ENCODE measurements around the gene DPM2.

Gene DPM2

DNA sequence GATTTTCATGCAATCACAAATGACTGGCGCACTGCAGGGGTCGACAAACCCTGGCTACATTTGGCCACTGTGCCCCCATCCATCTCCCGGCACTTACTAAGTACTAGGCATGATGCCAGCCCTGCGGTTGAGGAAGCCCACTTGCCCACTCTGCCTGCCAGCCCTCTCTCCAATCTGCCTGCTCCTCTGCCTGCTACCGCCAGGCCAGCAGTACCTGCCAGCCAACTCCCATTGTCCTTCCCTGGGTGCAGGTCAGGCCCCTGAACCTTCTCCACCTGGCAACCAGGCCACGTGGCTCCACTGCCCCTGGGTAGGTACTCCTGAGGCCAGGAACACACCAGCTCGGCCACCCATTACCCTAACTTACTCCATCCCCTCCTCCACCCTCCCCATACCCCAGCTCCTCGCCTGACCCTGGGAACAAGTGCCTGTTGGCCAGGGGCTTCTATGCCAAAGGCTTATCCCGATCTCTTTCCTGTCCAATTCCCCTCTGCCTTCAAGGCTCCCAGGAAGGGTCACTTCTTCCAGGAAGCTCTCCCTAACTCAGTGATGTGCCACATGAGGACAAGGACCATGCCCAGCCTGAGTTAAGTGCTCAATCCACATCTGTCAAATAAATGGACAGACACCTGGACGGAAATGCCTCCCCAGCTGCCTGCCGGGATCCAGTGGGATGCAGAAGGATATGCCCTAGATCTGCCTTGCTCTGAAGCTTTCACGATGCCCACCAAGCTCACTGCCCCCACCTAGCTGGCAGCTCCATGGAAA lies 36.5 kb upstream of the DPM2 start:
- FAIRE-seq (no peak), DNase-seq (ENCODE audit: extremely low spot score, insufficient read length, low read depth) (no peak)

DNA sequence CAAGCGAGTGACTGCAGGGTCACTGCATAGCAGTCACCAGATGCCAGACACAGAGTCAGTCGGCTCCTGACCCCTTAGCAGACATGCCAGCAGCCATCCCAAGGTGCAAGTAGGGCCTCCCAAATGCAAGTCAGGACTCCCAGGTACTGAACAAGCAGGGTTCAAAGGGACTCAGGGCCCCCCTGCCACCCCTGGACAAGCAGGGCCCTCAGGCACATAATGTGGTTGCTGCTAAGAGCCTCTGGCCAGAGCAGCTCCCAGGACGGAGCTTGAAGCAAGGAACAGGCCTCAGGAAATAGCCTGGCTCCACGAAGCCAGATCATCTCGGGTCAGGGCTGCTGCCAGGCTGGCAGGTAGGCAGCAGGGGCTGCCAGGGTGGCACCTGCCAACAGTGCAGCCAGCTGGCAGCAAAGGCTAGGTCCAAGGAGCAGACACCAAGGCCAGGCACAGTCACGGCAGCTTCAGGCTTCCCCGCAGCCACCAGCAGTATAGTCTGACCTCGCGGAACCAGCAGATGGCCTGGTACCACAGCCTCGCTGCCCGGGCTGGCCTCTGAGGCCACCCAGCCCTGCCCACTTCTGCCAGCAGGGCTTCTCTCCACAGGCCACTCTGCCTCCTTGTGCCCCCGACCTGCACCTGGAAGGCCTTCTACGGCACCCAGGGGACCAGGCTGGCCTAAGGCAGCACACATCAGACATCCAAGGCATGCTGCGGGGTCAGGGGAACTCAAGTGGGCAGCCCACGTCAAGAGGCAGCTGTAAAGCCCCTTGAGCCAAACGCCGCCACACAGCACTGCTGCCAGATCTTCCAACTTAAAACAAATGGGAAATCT lies 35.7 kb upstream of the DPM2 start:
- FAIRE-seq = no peak

DNA sequence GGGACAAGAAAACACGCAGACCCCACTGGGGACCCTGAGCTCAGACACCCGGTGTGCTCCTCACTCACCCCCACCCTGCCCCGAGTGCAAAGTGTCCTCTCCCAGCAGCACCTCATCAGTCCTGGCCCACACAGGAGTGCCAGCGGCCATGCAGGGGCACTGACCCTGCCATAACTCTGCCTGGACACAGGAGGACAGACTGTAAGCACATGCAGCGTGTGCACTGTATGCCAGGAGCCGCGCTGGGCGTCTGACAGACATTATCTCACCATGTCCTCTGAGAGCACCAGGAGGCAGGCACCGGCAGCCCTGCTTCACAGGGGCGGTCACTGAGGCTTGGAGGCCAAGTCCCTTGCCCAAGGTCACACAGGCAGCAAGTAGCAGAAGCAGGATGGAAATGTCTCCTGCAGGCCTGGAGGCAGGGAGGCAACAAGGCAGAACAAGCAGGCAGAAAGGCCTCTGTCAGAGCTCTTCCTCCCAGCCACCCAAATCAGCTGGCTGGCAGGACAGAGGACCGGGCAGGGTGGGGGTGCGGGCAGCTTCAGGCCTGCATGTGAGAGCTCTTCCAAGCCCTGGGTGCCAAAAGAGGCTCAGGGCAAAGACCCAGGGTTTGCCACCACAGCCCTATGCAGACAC lies 34.7 kb upstream of the DPM2 start:
- FAIRE-seq (no peak), DNase-seq (ENCODE audit: extremely low spot score, insufficient read length, low read depth) (no peak)

More for the DNA sequence above, 35.7 kb upstream of the DPM2 start:
- DNase-seq (ENCODE audit: extremely low spot score, insufficient read length, low read depth) = no peak

DNA sequence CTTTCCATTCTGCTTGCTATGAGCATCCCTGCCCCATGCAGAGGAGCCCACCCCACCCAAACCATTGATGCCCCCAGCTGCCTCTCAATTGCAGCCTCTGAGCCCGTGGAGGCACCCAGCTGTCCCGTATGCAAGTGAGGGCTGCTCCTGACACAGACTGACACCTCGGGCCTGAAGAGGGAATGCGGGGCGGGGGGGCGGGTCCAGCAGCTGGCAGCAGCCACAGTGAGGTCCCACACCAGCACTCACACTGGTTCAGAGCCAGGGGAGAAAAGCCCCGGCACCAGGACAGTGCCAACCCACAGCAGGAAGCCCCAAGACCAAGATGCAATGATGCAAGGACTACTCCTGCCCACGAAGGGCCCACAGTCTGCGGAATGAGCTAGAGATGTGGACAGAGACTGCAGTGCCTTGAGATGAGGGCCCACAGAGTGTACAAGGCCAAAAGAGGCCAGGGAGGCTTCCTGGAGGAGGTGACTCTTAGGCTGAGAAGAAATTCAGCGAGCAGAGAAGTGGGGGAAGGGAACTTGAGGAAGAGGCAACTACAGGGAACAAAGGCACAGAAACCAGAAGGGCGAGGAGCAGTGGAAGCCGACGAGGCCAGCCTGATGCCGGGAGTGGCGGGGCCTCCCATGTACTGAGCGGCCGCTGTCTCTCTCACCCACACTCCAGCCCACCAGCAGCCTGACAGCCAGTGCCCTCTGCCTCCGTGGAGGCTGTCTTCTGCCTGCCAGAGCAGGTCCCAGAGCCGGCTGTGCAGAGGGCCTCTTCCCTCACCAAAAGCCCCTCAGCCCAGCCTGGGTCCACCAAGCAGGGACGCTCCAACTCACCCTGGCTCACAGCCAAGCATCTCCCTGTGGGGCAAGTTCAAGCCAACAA lies 33.9 kb upstream of the DPM2 start:
- no peak for FAIRE-seq
- DNase-seq (ENCODE audit: extremely low spot score, insufficient read length, low read depth) = no peak

DNA sequence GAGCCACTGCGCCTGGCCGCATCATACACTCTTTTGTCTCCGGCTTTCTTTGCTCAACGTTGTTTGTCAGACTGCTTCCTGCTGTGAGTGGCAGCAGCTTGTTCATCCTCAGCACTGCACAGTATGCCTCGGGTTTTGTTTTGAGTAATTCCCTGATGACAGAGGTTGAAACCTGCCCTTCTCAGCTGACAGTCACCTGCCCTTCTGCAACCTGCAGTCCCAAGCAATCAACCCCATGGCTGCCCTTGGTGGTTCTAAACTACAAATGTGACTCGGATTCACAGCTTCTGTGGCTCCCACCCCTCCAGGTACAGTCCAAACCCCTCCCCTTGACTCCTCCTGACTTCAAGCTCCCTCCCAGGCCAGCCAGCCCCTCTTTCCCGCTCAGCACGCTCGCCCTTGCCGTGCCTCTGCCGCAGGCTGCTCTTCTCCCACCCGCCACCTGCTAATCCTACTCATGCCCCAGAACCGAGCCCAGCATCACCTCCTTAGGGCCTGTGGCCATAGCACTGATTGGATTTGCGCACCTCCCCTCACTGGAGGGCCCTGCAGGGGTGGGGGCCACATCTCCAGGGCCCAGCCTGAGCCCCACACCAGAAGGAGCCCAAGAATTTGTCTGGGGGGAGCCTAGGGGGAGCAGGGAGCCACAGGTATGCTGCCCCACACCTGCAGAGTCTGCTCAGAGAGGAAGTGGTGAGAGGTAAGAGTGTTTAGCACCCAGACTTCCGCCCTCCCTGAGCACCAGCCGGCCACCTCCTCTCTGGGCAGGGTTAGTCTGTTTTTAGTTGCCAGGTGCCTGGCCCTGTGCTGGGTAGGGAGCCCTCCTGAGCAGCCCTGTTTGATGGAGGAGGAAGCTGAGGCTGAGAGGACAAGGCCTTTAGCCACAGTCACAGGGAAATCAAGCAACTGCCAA lies 33.0 kb upstream of the DPM2 start:
- peak; percentile 82 for DNase-seq (ENCODE audit: extremely low spot score, insufficient read length, low read depth)
- peak; percentile 99 for FAIRE-seq

DNA sequence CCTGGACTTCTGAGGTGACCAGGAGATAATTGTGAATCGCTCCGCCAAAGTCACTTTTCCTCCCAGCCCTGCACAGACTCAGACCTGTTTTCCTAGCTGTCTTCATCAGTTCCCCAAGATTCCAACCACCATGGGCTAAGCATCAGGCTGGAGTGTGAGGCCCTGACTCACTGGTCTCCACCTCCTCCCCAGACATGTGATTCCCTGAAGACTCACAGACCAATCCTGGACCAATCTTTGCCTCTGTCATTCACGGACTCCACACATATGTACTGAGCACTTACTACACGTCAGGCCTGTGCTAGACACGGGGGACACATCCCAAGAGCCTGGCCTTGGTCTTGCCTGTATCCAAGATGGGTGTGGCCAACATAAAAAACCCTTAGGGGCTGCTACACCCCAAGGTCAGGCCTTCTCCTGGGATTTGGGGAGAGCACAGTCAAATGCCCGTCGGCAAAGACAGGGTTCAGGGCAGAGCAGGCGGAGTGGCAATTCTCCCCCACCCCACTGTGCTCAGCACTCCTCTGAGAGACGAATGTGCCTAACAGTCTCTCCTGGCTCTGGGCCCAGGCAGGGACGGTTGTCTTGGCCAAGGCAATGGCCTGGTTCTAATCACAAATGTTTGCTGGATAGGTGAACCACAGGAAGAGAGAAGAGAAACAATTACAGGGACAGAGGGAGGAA lies 31.2 kb upstream of the DPM2 start:
- DNase-seq (ENCODE audit: extremely low spot score, insufficient read length, low read depth) (no peak), FAIRE-seq (no peak)

DNA sequence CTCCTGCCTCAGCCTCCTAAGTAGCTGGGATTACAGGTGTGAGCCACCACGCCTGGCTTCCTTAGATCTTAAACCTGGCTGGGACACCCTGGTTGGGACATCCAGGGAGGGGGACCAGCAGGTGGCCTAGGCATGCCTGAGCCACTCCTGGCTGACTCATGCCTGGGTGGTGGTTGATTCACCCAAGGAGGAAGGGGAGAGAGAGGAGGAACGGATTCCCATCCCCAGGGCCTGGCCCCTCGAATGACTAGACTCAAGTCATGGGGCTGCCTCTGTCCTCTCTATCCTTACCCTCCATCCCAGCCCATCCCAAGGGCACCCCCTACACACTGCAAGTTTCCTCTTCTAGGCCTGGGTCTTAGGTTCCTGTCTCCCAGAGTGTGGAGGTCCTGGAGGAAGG lies 30.4 kb upstream of the DPM2 start:
- FAIRE-seq = no peak
- no peak for DNase-seq (ENCODE audit: extremely low spot score, insufficient read length, low read depth)

DNA sequence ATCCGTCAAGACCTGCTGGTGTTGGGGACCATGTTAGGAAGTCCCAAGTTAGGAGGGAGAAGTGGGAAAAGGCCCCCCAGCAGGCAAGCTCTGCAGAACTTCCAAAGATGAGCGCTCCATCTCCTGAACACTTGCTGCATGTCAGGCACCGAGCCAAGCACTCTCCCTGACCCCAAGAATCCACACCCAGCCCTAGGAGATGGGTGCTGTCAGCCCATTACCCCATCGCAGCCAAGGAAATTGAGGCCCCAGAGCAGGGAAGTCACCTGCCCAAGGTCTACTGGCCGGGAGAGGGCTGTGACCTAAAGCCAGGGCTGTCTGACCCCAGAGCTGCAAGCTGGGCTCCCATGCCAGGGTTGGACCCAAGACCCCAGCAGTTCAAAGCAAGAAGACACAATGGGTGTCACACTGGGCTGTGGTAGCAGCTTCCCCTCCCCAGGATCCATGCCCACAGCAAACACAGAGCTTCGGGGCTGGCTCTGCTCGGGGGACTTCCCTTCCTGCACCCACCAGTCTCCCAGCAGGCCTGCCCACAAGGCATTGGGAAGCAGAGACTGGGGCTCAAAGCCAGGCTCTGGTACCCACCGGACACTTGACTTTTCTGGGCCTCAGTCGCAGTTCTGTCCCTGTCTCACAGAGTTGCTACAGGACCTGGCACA lies 29.6 kb upstream of the DPM2 start:
- no peak for DNase-seq (ENCODE audit: extremely low spot score, insufficient read length, low read depth)
- no peak for FAIRE-seq

DNA sequence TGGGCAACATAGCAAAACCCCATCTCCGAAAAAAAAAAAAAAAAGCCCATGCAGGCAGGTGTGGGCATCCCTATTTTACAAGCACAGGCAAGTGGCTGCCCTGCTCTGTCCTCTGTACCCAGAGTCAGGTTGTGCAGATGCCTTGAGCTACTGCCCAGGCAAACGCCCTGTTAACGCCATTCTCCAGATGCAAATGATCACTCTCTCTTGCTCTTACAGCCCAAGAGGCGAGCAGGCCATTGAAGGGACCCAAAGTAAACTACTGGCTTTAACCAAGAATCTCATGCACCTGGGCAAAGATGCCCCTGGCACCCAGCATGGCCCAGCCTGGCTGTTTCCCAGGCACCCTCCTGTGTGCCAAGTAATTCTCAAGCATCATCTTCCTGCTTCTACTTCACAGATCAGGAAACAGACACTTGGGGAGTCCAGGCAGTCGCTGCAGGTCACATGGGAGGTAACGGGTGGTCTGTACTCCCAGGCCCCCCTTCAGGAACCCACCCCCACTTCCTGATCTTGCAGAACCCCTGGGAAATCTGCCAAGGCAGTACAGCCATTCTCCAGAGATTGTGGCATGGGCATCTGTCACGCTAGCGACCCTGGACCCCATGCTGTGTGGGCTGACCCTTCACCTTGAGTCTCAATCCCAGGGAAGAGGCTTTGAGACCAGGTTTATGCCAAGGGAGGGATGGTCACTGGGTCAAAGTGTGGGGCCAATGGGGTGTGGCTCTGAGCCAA lies 28.9 kb upstream of the DPM2 start:
- DNase-seq (ENCODE audit: extremely low spot score, insufficient read length, low read depth) = no peak
- no peak for FAIRE-seq

DNA sequence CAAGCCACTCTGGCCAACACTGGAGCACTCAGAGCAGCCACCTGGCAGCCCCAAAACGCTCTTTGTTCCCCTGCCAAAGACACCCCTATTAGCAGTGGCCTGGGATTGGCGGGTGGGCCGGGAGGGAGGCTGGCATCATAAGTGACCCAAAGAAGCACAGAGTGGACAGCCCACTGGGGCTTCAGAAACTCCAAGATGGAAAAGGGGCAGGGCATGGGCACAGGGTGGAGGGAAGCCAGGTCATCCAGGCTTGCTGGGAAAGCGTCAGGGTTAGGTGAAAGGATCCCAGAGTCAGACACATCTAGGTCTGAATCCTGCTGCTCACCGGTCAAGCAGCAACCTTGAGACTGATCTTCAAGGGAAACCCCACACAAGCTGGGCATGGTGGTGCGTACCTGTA lies 28.3 kb upstream of the DPM2 start:
- DNase-seq (ENCODE audit: extremely low spot score, insufficient read length, low read depth) (no peak), FAIRE-seq (no peak)

DNA sequence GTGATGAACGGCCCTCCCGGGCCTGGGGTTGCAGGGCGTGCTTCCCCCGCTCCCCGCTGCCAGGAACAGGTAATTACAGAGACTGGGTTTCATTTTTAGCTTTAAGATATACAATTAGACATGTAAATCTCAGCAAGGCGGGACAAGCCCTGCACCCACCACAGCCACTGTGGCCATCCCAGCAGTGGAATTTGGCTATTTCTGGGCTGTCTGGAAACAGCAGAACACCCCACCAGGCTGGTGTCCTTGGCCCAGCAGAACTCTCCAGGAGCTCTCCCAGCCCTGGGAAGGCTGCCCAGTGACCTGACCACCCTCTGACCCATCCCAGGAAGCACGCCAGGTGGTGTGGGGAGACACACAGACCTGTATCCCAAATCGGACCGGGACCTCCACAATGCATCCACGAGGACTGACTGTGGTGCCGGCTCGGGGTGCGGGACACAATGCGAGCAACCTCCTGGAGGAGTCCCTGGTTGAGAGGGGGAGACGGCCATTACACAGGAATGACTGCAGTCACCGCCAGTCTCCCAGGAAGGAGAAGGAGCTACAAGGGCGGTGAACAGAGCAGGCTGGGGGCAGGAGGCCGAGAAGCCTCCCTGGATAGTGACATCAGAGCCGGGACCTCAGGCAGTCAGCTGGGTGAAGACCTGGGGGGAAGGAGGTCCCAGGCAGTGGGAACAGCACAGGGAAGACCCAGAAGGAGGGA lies 25.9 kb upstream of the DPM2 start:
- FAIRE-seq (no peak), DNase-seq (ENCODE audit: extremely low spot score, insufficient read length, low read depth) (no peak)

DNA sequence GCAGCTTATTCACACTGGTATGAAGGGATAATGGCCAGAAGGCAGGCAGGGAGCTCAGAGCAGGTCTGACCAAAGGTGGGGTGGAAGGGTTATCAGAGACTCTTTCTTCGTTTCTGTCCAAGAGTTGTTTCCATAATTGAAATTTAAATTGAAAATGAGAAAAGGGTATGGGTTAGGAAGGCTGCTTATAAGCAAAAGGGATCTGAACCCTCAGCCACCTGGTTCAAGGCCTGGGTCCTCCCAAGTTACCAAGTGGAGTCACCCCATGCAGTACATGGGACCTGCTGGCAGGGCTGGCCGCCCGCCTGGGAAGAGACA lies 25.3 kb upstream of the DPM2 start:
- no peak for DNase-seq (ENCODE audit: extremely low spot score, insufficient read length, low read depth)

DNA sequence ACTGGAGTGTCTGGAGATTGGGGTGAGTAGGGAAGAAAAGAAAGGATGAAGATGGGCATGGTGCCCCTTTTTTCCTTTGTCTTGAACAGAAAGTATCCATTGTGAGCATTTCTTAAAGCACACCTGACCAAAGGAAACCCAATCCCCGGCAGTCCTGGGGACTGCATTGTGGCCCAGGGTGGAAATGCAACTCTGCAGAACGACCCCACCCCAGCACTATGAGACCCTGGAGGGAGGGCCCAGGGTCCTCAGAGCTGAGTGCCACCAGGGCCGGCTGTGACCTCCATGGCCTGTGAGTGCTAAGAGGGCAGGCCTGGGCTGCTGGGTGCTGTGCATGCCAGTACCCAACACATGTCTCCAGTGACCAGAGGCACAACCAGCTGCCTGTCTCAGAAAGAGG lies 24.6 kb upstream of the DPM2 start:
- DNase-seq (ENCODE audit: extremely low spot score, insufficient read length, low read depth) (no peak), FAIRE-seq (no peak)

More for the DNA sequence above, 25.3 kb upstream of the DPM2 start:
- FAIRE-seq = no peak

DNA sequence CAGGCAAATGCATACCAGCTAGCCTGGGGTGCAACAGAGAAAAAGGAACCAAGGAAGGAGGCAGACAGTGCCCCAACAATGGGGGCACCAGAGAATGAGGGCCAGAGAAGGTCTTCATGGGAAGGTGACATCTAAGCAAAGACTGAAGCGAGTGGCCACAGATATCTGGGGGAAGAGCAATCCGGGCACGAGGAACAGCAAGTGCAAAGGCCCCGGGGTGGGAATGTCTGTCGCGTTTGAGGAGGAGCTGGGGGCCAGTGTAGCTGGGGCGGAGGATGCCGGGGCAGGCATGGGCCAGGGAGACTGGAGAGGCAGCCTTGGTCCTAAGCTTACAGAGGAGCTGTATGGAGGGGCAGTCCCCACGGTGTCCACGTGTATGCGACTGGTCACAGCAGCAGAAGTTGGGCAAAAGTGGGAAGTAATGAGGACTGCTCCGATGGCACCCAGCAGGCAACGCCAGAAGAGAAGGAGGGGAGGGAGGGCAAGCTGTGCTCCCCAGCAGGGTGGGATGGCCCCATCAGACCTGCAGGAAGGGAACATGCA lies 24.0 kb upstream of the DPM2 start:
- DNase-seq (ENCODE audit: extremely low spot score, insufficient read length, low read depth) = no peak

DNA sequence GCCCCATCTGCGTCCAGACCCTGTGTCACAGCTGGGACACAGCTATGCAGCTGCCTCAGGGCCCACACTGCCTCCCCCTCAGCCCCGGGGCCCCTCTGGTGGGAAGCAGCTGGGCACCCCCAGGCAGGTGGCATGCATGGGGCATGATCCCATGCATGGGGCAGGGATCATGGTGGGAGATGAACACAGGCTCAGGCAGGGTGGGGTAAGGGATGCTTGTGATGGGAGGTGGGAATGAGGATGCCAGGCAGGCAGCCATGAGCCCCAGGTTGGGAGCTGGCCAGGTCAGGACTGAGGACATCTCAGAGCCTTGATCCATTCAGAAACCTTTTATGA lies 23.5 kb upstream of the DPM2 start:
- DNase-seq (ENCODE audit: extremely low spot score, insufficient read length, low read depth) = no peak
- FAIRE-seq = no peak

More for the DNA sequence above, 24.0 kb upstream of the DPM2 start:
- FAIRE-seq = no peak

DNA sequence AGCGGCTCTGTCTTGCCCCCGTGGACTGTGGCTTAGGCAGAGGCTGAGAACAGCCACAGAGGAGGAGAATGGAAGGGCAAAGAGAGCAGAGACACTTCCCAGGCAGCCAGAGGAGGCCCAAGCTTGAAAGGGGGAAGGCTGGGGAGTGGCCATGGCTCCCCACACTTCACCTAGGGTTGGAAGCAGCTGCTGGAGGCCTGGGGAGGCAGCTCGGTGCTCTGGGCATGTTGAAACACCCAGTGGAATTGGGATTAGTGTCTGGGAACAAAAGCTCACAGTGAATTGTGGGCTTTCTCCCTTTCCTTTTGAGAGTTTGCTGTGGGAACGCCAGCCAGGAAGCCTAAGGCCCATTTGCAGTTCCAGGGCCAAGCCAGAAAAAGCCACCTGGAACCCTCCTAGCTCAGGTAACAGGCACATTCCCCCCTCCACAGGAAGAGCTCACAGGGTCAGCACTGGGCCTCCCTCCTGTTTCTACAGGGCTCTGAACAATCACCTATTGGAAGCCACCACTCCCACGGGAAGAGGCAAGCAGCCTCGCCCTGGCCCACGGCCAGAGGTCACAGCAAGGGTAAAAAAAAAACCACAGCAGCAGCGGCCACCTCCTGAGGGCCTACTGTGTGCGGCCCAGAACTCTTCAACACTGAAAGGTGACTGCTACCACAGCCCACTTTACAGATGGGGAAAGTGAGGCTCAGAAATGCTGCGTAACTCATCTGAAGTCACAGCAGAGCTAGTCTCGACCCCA lies 22.9 kb upstream of the DPM2 start:
- DNase-seq (ENCODE audit: extremely low spot score, insufficient read length, low read depth) = no peak
- FAIRE-seq = no peak
